Activated CD8-positive, alpha-beta memory T cell treated with anti-CD3 and anti-CD28 coated beads for 4 hours (primary cell): ENCODE measurements around the gene ERN1.
"Not testable (repeated sequence)": the region's sequence is repeated elsewhere in the genome, so short reads cannot be mapped to it uniquely, and the experiment has no call there.

Source experiments
- DNase-seq, 2 donors: peaks; one replicate each; pipeline ENCODE4 v3.0.0-alpha.2; 2020; ENCODE audit warnings: low read depth in 2 of 2

ERN1 gene

GRCh38 chr17:64032081-64032480, 97.9 kb downstream of the ERN1 start:
- DNase-seq, result no peak

- peak; percentile 41 to 56 for DNase-seq
These were observed 101.0 kb downstream of the ERN1 start for GRCh38 chr17:64028874-64029464.

GRCh38 chr17:64025732-64026294, 104.1 kb downstream of the ERN1 start:
- DNase-seq, result peak; percentile 74 to 83

GRCh38 chr17:64024781-64025731, 104.9 kb downstream of the ERN1 start:
- DNase-seq, result peak; percentile 19 to 20

- DNase-seq, result no peak
These were observed 105.7 kb downstream of the ERN1 start for GRCh38 chr17:64024215-64024654.

- no peak for DNase-seq
These were observed 107.3 kb downstream of the ERN1 start for GRCh38 chr17:64022611-64023063.

GRCh38 chr17:64020056-64020766, 109.7 kb downstream of the ERN1 start, which contains the start of gene ICAM2:
Gene ICAM2 (minus strand): TSS chr17:64020633. CDS start chr17:64006691, 13,942 bp downstream.
- peak; percentile 76 to 87 for DNase-seq

GRCh38 chr17:64019551-64019961, 110.4 kb downstream of the ERN1 start:
- DNase-seq, result not testable (repeated sequence)

- DNase-seq, result no peak
These were observed 112.5 kb downstream of the ERN1 start for GRCh38 chr17:64017381-64017980.

GRCh38 chr17:64016974-64017373, 113.0 kb downstream of the ERN1 start:
- DNase-seq, result no peak

GRCh38 chr17:64016231-64016784, 113.6 kb downstream of the ERN1 start:
- no peak for DNase-seq

- DNase-seq, result no peak
These were observed 114.5 kb downstream of the ERN1 start for GRCh38 chr17:64015447-64015846.

- DNase-seq, result no peak
These were observed 120.2 kb downstream of the ERN1 start for GRCh38 chr17:64009571-64010402.

GRCh38 chr17:64008830-64009229, 121.1 kb downstream of the ERN1 start:
- no peak for DNase-seq

- no peak for DNase-seq
These were observed 121.6 kb downstream of the ERN1 start for GRCh38 chr17:64008346-64008745.

- no peak for DNase-seq
These were observed 122.1 kb downstream of the ERN1 start for GRCh38 chr17:64007838-64008282.

GRCh38 chr17:64007089-64007837, 122.7 kb downstream of the ERN1 start:
- DNase-seq, result not testable (repeated sequence)

GRCh38 chr17:64006361-64007088, 123.4 kb downstream of the ERN1 start:
- DNase-seq, result no peak
